ENCODE results near the gene MLANA.

Gene MLANA

DNA sequence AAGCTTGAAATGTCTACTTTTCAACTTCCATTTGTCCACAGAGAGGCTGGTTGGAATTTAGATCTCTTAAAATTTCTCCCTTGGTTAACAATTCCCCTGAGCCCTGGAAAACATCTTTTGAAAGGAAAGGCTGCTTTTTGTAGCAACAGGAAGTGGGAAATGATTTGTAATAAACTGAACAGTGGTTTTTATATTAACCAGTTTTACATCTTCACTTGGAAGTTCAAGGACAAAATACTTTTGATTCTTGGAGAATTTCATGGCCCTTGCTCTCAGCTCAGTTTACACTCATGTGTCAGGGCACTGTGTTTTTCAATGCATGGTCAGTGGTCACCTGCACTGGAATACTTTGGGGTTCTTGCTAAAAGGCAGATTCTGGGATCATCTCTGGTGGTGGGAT lies 9.9 kb downstream of the MLANA start:
- no peak overlapping the region for H3K27ac ChIP-seq (replicated peaks)
- TF ChIP-seq POLR2AphosphoS5 (IDR thresholded peaks at IDR 0.05; ENCODE audit: low read depth) (no peak), SPI1 (IDR thresholded peaks at IDR 0.05; ENCODE audit: borderline replicate concordance, low read depth) (no peak), GABPA (IDR thresholded peaks at IDR 0.05; ENCODE audit: low read depth) (no peak)
- TF ChIP-seq, protein P1, sequence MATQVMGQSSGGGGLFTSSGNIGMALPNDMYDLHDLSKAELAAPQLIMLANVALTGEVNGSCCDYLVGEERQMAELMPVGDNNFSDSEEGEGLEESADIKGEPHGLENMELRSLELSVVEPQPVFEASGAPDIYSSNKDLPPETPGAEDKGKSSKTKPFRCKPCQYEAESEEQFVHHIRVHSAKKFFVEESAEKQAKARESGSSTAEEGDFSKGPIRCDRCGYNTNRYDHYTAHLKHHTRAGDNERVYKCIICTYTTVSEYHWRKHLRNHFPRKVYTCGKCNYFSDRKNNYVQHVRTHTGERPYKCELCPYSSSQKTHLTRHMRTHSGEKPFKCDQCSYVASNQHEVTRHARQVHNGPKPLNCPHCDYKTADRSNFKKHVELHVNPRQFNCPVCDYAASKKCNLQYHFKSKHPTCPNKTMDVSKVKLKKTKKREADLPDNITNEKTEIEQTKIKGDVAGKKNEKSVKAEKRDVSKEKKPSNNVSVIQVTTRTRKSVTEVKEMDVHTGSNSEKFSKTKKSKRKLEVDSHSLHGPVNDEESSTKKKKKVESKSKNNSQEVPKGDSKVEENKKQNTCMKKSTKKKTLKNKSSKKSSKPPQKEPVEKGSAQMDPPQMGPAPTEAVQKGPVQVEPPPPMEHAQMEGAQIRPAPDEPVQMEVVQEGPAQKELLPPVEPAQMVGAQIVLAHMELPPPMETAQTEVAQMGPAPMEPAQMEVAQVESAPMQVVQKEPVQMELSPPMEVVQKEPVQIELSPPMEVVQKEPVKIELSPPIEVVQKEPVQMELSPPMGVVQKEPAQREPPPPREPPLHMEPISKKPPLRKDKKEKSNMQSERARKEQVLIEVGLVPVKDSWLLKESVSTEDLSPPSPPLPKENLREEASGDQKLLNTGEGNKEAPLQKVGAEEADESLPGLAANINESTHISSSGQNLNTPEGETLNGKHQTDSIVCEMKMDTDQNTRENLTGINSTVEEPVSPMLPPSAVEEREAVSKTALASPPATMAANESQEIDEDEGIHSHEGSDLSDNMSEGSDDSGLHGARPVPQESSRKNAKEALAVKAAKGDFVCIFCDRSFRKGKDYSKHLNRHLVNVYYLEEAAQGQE (IDR thresholded peaks at IDR 0.05; ENCODE audit: insufficient replicate concordance, low read depth) = no peak
- TF ChIP-seq, protein P2, sequence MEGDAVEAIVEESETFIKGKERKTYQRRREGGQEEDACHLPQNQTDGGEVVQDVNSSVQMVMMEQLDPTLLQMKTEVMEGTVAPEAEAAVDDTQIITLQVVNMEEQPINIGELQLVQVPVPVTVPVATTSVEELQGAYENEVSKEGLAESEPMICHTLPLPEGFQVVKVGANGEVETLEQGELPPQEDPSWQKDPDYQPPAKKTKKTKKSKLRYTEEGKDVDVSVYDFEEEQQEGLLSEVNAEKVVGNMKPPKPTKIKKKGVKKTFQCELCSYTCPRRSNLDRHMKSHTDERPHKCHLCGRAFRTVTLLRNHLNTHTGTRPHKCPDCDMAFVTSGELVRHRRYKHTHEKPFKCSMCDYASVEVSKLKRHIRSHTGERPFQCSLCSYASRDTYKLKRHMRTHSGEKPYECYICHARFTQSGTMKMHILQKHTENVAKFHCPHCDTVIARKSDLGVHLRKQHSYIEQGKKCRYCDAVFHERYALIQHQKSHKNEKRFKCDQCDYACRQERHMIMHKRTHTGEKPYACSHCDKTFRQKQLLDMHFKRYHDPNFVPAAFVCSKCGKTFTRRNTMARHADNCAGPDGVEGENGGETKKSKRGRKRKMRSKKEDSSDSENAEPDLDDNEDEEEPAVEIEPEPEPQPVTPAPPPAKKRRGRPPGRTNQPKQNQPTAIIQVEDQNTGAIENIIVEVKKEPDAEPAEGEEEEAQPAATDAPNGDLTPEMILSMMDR (IDR thresholded peaks at IDR 0.05; ENCODE audit: insufficient read depth, low read length) = no peak
- H3K4me3 ChIP-seq (replicated peaks; ENCODE audit: insufficient read depth, low read length) = no peak overlapping the region
- H3K27me3 ChIP-seq (ENCODE audit: insufficient read depth, poor library complexity, severe bottlenecking) = no peaks in the 10 kb centered on the region
- DNase-seq (ENCODE audit: low read depth in 1 of 2, low spot score in 1 of 2) = no peak

DNA sequence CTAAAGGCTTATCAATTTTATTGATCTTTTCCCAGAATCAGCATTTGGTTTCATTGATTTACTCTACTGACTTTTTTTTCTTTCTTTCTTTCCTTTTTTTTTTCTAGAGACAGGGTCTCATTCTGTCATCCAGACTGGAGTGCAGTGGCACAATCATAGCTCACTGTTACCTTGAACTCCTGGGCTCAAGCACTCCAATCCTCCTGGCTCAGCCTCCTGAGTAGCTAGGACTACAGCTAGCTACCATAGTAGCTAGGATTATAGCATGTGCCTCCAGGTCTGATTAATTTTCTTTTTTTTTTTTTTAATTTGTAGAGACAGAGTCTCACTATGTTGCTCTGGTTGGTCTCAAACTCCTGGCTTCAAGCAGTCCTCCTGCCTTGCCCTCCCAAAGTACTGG lies 11.7 kb downstream of the MLANA start:
- DNase-seq (ENCODE audit: low read depth in 1 of 2, low spot score in 1 of 2) = no peak
- Histone ChIP-seq H3K27me3 (ENCODE audit: insufficient read depth, poor library complexity, severe bottlenecking) (no peaks in the 10 kb centered on the region), H3K4me3 (replicated peaks; ENCODE audit: insufficient read depth, low read length) (no peak overlapping the region), H3K27ac (replicated peaks) (no peak overlapping the region)
- TF ChIP-seq SPI1 (IDR thresholded peaks at IDR 0.05; ENCODE audit: borderline replicate concordance, low read depth) (no peak), GABPA (IDR thresholded peaks at IDR 0.05; ENCODE audit: low read depth) (no peak), POLR2AphosphoS5 (IDR thresholded peaks at IDR 0.05; ENCODE audit: low read depth) (no peak)
- TF ChIP-seq, protein P2 (IDR thresholded peaks at IDR 0.05; ENCODE audit: insufficient read depth, low read length) = no peak
- TF ChIP-seq, protein P1 (IDR thresholded peaks at IDR 0.05; ENCODE audit: insufficient replicate concordance, low read depth) = no peak

DNA sequence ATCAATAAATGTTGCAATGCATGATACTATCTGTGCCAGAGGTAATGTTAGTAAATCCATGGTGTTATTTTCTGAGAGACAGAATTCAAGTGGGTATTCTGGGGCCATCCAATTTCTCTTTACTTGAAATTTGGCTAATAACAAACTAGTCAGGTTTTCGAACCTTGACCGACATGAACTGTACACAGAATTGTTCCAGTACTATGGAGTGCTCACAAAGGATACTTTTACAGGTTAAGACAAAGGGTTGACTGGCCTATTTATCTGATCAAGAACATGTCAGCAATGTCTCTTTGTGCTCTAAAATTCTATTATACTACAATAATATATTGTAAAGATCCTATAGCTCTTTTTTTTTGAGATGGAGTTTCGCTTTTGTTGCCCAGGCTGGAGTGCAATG lies 18.2 kb downstream of the MLANA start:
- H3K4me3 ChIP-seq (replicated peaks; ENCODE audit: insufficient read depth, low read length) = no peak overlapping the region
- TF ChIP-seq GABPA (IDR thresholded peaks at IDR 0.05; ENCODE audit: low read depth) (no peak), POLR2AphosphoS5 (IDR thresholded peaks at IDR 0.05; ENCODE audit: low read depth) (no peak), SPI1 (IDR thresholded peaks at IDR 0.05; ENCODE audit: borderline replicate concordance, low read depth) (no peak)
- DNase-seq (ENCODE audit: low read depth in 1 of 2, low spot score in 1 of 2) = no peak
- H3K27ac ChIP-seq (replicated peaks) = no peak overlapping the region
- no peaks in the 10 kb centered on the region for H3K27me3 ChIP-seq (ENCODE audit: insufficient read depth, poor library complexity, severe bottlenecking)

DNA sequence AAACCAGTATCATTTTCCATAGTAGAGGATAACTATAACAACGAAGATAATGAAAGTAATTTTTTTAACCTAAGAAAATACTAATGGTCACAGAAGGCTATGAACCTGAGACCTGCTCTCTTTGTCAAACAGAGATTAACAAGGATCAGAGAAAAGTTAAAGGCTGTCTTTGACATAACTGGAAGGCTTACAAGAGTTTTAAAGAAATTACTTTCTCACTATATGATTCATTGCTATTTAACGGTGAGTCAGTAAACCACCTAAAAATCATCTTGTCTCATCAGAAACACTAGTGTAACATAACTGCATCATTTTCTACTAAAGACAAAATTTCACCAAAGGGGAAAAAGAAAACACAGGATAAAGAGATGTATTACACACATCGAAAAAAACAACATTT lies 19.3 kb downstream of the MLANA start:
- no peak for TF ChIP-seq GABPA (IDR thresholded peaks at IDR 0.05; ENCODE audit: low read depth)
- TF ChIP-seq, protein P1 (IDR thresholded peaks at IDR 0.05; ENCODE audit: insufficient replicate concordance, low read depth) = no peak
- TF ChIP-seq, protein P2 (IDR thresholded peaks at IDR 0.05; ENCODE audit: insufficient read depth, low read length) = no peak
- no peak for TF ChIP-seq POLR2AphosphoS5 (IDR thresholded peaks at IDR 0.05; ENCODE audit: low read depth)
- no peak for TF ChIP-seq SPI1 (IDR thresholded peaks at IDR 0.05; ENCODE audit: borderline replicate concordance, low read depth)
- Histone ChIP-seq H3K27me3 (ENCODE audit: insufficient read depth, poor library complexity, severe bottlenecking) (no peaks in the 10 kb centered on the region), H3K27ac (replicated peaks) (no peak overlapping the region), H3K4me3 (replicated peaks; ENCODE audit: insufficient read depth, low read length) (no peak overlapping the region)
- no peak for DNase-seq (ENCODE audit: low read depth in 1 of 2, low spot score in 1 of 2)
